SU-DHL-6 (cell line): ENCODE results near the gene KLHDC8B.

ENCODE experiments used
- H2AFZ ChIP-seq: fragments of 200-600 bp; sonication (generic); 2 replicates; pipeline ENCODE4 v1.6.1; 2014; ENCODE audit warnings: low read depth, mild to moderate bottlenecking, moderate library complexity, mixed read lengths, antibody characterized with exemption, low read length; ENCODE audit not compliant: severe bottlenecking
- H3F3A ChIP-seq: fragments of 200-600 bp; shearing (Covaris generic); 2 replicates; pipeline ENCODE4 v1.6.0; 2016; ENCODE audit warnings: antibody characterized with exemption, mild to moderate bottlenecking; ENCODE audit not compliant: insufficient read depth
- H3K27ac ChIP-seq: fragments of 200-600 bp; sonication (generic); 2 replicates; pipeline ENCODE4 v1.5.1; 2016; ENCODE audit warnings: low read depth, mild to moderate bottlenecking, low read length, moderate library complexity, mixed read lengths
- H3K27me3 ChIP-seq: fragments of 200-600 bp; sonication (generic), shearing (Covaris generic); 2 replicates; pipeline ENCODE4 v1.6.0; 2014; ENCODE audit warnings: mild to moderate bottlenecking, low read length
- H3K36me3 ChIP-seq: fragments of 200-600 bp; sonication (generic); 2 replicates; pipeline ENCODE4 v1.6.1; 2014; ENCODE audit warnings: mild to moderate bottlenecking, low read length, mixed read lengths
- H3K4me2 ChIP-seq: fragments of 300-600, 200-600 bp; shearing (Covaris generic), sonication (generic); 2 replicates; pipeline ENCODE4 v1.6.0; 2014; ENCODE audit warnings: low read length, low read depth, mild to moderate bottlenecking; ENCODE audit not compliant: poor library complexity, severe bottlenecking
- H3K4me3 ChIP-seq: fragments of 200-600 bp; sonication (generic); 2 replicates; pipeline ENCODE4 v1.5.1; 2014; ENCODE audit warnings: antibody characterized with exemption, low read length, mild to moderate bottlenecking, mixed read lengths; ENCODE audit not compliant: insufficient read depth, poor library complexity, severe bottlenecking
- H3K79me2 ChIP-seq: fragments of 200-600 bp; sonication (generic); 2 replicates; pipeline ENCODE4 v1.6.1; 2014; ENCODE audit warnings: mild to moderate bottlenecking, low read length, moderate library complexity; ENCODE audit not compliant: insufficient read depth
- H3K9ac ChIP-seq: fragments of 200-600 bp; sonication (generic); 2 replicates; pipeline ENCODE4 v1.7.0; 2014; ENCODE audit warnings: mild to moderate bottlenecking, low read length
- H3K9me2 ChIP-seq: fragments of 200-600 bp; sonication (generic); replicated peaks from 2 replicates; pipeline ENCODE4 v1.6.1; 2014; ENCODE audit warnings: low read length; ENCODE audit not compliant: insufficient read depth
- H3K9me3 ChIP-seq: fragments of 200-600 bp; sonication (generic); 2 replicates; pipeline ENCODE4 v1.6.1; 2014; ENCODE audit warnings: low read length, mixed read lengths; ENCODE audit not compliant: insufficient read depth
- H4K20me1 ChIP-seq: fragments of 200-600 bp; sonication (generic); 2 replicates; pipeline ENCODE4 v1.6.1; 2014; ENCODE audit warnings: low read depth, mild to moderate bottlenecking, antibody characterized with exemption, low read length, moderate library complexity, mixed read lengths
- TF ChIP-seq, protein P1 (sequence below): fragments of 200-600 bp; sonication (generic); IDR thresholded peaks from one replicate; pipeline ENCODE4 v1.5.1; 2017; ENCODE audit warnings: antibody characterized with exemption, mild to moderate bottlenecking, low read length, moderate library complexity; ENCODE audit not compliant: insufficient read depth, poor library complexity, severe bottlenecking

The KLHDC8B gene

DNA sequence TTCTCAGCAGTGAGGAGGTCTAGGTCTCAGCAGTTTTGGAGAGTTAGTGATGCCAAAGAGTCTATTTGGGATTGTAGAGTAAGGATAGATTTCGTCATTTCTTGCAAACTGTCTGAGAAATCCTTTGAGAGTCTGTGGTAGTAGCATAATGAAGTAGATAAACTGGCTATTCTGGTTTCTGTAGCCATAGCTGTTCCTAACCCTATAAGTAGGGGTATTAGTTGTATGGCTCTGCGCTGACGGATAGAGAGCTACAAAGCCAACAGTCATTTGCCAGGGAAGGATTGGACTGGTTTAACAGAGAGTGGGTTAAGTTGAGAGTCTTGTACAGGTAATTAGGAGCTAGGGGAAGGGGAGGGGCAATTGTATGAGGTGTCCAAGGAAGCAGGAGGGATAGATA lies 50.6 kb downstream of the KLHDC8B start:
- TF ChIP-seq, protein P1, sequence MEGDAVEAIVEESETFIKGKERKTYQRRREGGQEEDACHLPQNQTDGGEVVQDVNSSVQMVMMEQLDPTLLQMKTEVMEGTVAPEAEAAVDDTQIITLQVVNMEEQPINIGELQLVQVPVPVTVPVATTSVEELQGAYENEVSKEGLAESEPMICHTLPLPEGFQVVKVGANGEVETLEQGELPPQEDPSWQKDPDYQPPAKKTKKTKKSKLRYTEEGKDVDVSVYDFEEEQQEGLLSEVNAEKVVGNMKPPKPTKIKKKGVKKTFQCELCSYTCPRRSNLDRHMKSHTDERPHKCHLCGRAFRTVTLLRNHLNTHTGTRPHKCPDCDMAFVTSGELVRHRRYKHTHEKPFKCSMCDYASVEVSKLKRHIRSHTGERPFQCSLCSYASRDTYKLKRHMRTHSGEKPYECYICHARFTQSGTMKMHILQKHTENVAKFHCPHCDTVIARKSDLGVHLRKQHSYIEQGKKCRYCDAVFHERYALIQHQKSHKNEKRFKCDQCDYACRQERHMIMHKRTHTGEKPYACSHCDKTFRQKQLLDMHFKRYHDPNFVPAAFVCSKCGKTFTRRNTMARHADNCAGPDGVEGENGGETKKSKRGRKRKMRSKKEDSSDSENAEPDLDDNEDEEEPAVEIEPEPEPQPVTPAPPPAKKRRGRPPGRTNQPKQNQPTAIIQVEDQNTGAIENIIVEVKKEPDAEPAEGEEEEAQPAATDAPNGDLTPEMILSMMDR = no peak
- Histone ChIP-seq H3K9me3 (no peaks in the 10 kb centered on the region), H3K4me2 (no peak overlapping the region), H3K27ac (no peak overlapping the region), H2AFZ (no peak overlapping the region), H4K20me1 (no peaks in the 10 kb centered on the region), H3F3A (no peaks in the 10 kb centered on the region), H3K79me2 (no peaks in the 10 kb centered on the region), H3K9me2 (no peaks in the 10 kb centered on the region), H3K27me3 (no peaks in the 10 kb centered on the region), H3K4me3 (no peak overlapping the region), H3K36me3 (no peaks in the 10 kb centered on the region), H3K9ac (no peak overlapping the region)
